ENCODE results near the gene CBX3. TPM values are rescaled to one million over a fixed set of nuclear protein-coding genes. Genes with fewer than 3 reads are reported as not detected.

The CBX3 gene
- total RNA-seq, 2 experiments from 2014 or later: 252 to 364 TPM

DNA sequence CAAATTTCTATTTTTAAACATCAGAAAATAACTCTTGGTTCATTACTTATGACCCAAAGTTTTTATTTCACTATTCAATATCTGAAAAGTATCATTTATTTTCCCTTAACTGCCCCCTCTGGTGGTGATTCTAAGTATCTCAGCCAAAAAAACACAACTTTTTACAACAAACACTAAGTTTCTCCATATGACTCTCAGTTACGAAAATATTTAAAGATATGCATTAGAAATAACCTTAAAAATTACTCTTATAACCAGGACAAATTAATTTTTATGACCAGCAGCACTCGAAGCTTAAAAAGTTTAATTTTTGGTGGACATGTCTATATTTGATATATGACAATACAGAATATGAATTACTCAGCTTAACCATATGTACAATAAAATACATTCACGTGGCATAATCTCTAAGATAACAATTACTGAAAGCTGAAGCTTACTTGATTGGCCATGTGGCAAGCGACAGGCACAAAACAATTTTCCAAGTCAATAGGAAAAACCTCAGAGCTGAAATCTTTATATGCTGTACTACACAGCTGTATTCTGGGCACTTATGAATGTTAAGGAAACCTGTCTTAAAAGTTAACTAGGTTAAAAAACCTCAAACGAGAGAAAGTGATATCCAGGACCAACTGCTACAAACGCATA lies 3.3 kb upstream of the CBX3 start:
- peaks cover 89% of the 10 kb centered on the region for H3K79me2 ChIP-seq (ENCODE audit: insufficient read depth, low read depth, low read length)
- peaks cover 42% of the 10 kb centered on the region for H3K4me1 ChIP-seq (ENCODE audit: insufficient read depth, low read length, poor library complexity, severe bottlenecking)
- H2AFZ ChIP-seq (ENCODE audit: low read length): no peak overlapping the region
- POLR2A ChIA-PET: interaction anchor here (0.7 to 4.4 kb wide), 10 partner anchors 9 to 306 kb away, joined by 3 to 26 read pairs (median 4); no protein-coding TSS in a partner anchor
- H3K4me3 ChIP-seq (ENCODE audit: low read depth, low read length, poor library complexity, severe bottlenecking): peak overlapping the region; percentile 99
- no TSS peak for BruUV-seq (replicated peaks)
- no peak for TF ChIP-seq EZH2phosphoT487 (IDR thresholded peaks at IDR 0.05; ENCODE audit: borderline replicate concordance, low read depth, low read length)
- TF ChIP-seq, protein P1, sequence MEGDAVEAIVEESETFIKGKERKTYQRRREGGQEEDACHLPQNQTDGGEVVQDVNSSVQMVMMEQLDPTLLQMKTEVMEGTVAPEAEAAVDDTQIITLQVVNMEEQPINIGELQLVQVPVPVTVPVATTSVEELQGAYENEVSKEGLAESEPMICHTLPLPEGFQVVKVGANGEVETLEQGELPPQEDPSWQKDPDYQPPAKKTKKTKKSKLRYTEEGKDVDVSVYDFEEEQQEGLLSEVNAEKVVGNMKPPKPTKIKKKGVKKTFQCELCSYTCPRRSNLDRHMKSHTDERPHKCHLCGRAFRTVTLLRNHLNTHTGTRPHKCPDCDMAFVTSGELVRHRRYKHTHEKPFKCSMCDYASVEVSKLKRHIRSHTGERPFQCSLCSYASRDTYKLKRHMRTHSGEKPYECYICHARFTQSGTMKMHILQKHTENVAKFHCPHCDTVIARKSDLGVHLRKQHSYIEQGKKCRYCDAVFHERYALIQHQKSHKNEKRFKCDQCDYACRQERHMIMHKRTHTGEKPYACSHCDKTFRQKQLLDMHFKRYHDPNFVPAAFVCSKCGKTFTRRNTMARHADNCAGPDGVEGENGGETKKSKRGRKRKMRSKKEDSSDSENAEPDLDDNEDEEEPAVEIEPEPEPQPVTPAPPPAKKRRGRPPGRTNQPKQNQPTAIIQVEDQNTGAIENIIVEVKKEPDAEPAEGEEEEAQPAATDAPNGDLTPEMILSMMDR (conservative IDR thresholded peaks at IDR 0.05; ENCODE audit: low read length): peak; percentile 95
- H3K9me2 ChIP-seq (ENCODE audit: insufficient read depth, low read length): no peaks in the 10 kb centered on the region
- CTCF ChIA-PET (ENCODE audit: unreplicated experiment): interaction anchor here (0.6 to 1.8 kb wide), 3 partner anchors 47 to 117 kb away, joined by 3 to 4 read pairs (median 3); partner anchors contain the start of gene NFE2L3
- H4K20me1 ChIP-seq (ENCODE audit: insufficient read depth, low read length): peaks cover 70% of the 10 kb centered on the region
- H3K9me3 ChIP-seq (ENCODE audit: low read length): no peaks in the 10 kb centered on the region
- peak overlapping the region; percentile 93 for H3K4me2 ChIP-seq (ENCODE audit: low read length)
- peak overlapping the region; percentile 100 for H3K27ac ChIP-seq (ENCODE audit: low read depth, low read length, poor library complexity, severe bottlenecking)
- H3K36me3 ChIP-seq (ENCODE audit: insufficient read depth, low read length): peaks cover 87% of the 10 kb centered on the region
- DNase-seq (ENCODE audit: low spot score): peak; percentile 60
- intact Hi-C loops (cut with micrococcal nuclease; ENCODE audit: unreplicated experiment): loop anchor here (2.0 kb wide), 1 partner anchor 107 kb away; no protein-coding TSS in a partner anchor

DNA sequence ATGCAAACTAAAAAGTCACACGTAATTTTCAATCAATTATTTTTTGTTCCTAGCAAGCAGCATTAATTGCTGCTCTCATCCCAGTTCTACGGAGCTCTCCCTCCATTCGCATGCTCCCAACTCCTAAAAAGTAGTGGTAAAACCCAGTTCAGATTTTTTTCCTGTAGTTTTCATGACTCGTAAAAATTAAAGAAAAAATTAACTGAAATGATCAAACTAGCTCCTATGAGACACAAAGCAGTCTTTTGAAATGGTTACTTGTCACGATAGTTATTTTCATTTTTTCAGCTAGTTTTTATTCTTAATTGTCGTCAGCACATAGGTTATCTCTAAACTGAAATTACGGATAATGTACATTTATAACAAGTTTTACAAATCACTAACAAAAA lies 2.8 kb upstream of the CBX3 start:
- Histone ChIP-seq H2AFZ (ENCODE audit: low read length) (no peak overlapping the region), H3K4me3 (ENCODE audit: low read depth, low read length, poor library complexity, severe bottlenecking) (peak overlapping the region; percentile 99), H3K79me2 (ENCODE audit: insufficient read depth, low read depth, low read length) (peaks cover 89% of the 10 kb centered on the region), H3K9me2 (ENCODE audit: insufficient read depth, low read length) (no peaks in the 10 kb centered on the region), H3K4me1 (ENCODE audit: insufficient read depth, low read length, poor library complexity, severe bottlenecking) (peaks cover 37% of the 10 kb centered on the region), H4K20me1 (ENCODE audit: insufficient read depth, low read length) (peaks cover 70% of the 10 kb centered on the region), H3K27ac (ENCODE audit: low read depth, low read length, poor library complexity, severe bottlenecking) (peak overlapping the region; percentile 100), H3K4me2 (ENCODE audit: low read length) (peak overlapping the region; percentile 93), H3K9me3 (ENCODE audit: low read length) (no peaks in the 10 kb centered on the region), H3K36me3 (ENCODE audit: insufficient read depth, low read length) (peaks cover 87% of the 10 kb centered on the region)
- ChIA-PET CTCF (ENCODE audit: unreplicated experiment) (interaction anchor here (1.8 kb wide), 1 partner anchor 47 kb away, joined by 4 read pairs; the partner anchor contains the start of gene NFE2L3), POLR2A (interaction anchor here (0.7 to 4.4 kb wide), 6 partner anchors 10 to 307 kb away, joined by 3 to 26 read pairs (median 4); no protein-coding TSS in a partner anchor)
- intact Hi-C loops (cut with micrococcal nuclease; ENCODE audit: unreplicated experiment): loop anchor here (2.0 kb wide), 1 partner anchor 108 kb away; no protein-coding TSS in a partner anchor
- no peak for TF ChIP-seq EZH2phosphoT487 (IDR thresholded peaks at IDR 0.05; ENCODE audit: borderline replicate concordance, low read depth, low read length)
- TF ChIP-seq, protein P1 (conservative IDR thresholded peaks at IDR 0.05; ENCODE audit: low read length): no peak
- no TSS peak for BruUV-seq (replicated peaks)
- no peak for DNase-seq (ENCODE audit: low spot score)
